Body of pancreas (tissue), 4 donors: ENCODE data around the gene ARHGEF37. TPM values are rescaled to one million over a fixed set of nuclear protein-coding genes. Genes with fewer than 3 reads are reported as not detected.

ENCODE experiments used
- ATAC-seq: fragments of 150-250 bp; one replicate; pipeline ENCODE4 v1.9.1; 2016
- DNase-seq, 4 donors: peaks; one replicate each; pipeline ENCODE4 v3.0.0-alpha.2; 2019
- H3K27ac ChIP-seq, 4 donors: fragments of 200-600 bp; sonication (generic); 1 replicate in 3 of 4; 2 replicates in 1 of 4; pipeline versions ENCODE4 v1.5.1 to v1.6.1; 2016 to 2019; ENCODE audit warnings: mild to moderate bottlenecking in 1 of 4, mixed read lengths in 1 of 4, moderate library complexity in 1 of 4
- H3K27me3 ChIP-seq, 2 donors: fragments of 200-600 bp; sonication (generic); one replicate each; pipeline ENCODE4 v1.6.0; 2016; ENCODE audit warnings: mild to moderate bottlenecking in 1 of 2
- H3K36me3 ChIP-seq, 2 donors: fragments of 200-600 bp; sonication (generic); replicated peaks in 1 of 2; 2 replicates each; pipeline ENCODE4 v1.5.1; 2016; ENCODE audit warnings: low read depth in 2 of 2; ENCODE audit not compliant: insufficient read depth in 1 of 2
- H3K4me1 ChIP-seq: fragments of 200-600 bp; sonication (generic); one replicate; pipeline ENCODE4 v1.6.0; 2016
- H3K4me3 ChIP-seq, 2 donors: fragments of 200-600 bp; sonication (generic); 1 replicate in 1 of 2; 2 replicates in 1 of 2; pipeline ENCODE4 v1.5.1; 2016 to 2019
- H3K9me3 ChIP-seq, 3 donors: fragments of 200-600 bp; sonication (generic); 1 replicate in 2 of 3; 2 replicates in 1 of 3; pipeline ENCODE4 v1.5.1; 2016
- POLR2A ChIP-seq, 3 donors: fragments of 450-650 bp; IDR thresholded peaks; one replicate each; pipeline ENCODE4 v1.6.1; 2016; ENCODE audit warnings: antibody characterized with exemption in 3 of 3, mild to moderate bottlenecking in 2 of 3
- WGBS, 2 donors: methylation state at CpG; one replicate each; pipeline ENCODE4 v1.1.5; 2017; 5-methylcytosine and 5-hydroxymethylcytosine counted together
- intact Hi-C: fragments of 100-400 bp; cut with DNase I; formaldehyde crosslinking; loops from one replicate; pipeline ENCODE4 v1.15.1; 2023
- total RNA-seq, 2 donors: library from RNA; depleted of rRNA; stranded (reverse); fragments of >200 nt; gene quantifications; one replicate each; pipeline ENCODE4 v1.1.0, GENCODE V29; 2016
- TF ChIP-seq, protein P1 (sequence below), 7 experiments: fragments of 450-650 bp in 4 of 7; fragments of 200-600 bp in 3 of 7; sonication (generic) in 3 of 7; IDR thresholded peaks; one replicate each; pipeline ENCODE4 v1.5.1; 2016 to 2019; ENCODE audit warnings: antibody characterized with exemption in 7 of 7

ARHGEF37 gene
- total RNA-seq, 2 donors from 2014 or later = 5.9 to 14.0 TPM

GRCh38 chr5:149604321-149604720 is 23.0 kb downstream of the ARHGEF37 start:
- Histone ChIP-seq H3K9me3 (no peaks in the 10 kb centered on the region), H3K4me1 (peaks cover 11% of the 10 kb centered on the region), H3K4me3 (no peak overlapping the region), H3K27me3 (no peaks in the 10 kb centered on the region), H3K36me3 (peaks cover 11 to 19% of the 10 kb centered on the region in 2 donors), H3K27ac (no peak overlapping the region)
- 95 to 100% methylated on average over 1 of the region's 1 CpG for WGBS, 2 donors
- DNase-seq (no peak), ATAC-seq (no peak)
- TF ChIP-seq, protein P1, sequence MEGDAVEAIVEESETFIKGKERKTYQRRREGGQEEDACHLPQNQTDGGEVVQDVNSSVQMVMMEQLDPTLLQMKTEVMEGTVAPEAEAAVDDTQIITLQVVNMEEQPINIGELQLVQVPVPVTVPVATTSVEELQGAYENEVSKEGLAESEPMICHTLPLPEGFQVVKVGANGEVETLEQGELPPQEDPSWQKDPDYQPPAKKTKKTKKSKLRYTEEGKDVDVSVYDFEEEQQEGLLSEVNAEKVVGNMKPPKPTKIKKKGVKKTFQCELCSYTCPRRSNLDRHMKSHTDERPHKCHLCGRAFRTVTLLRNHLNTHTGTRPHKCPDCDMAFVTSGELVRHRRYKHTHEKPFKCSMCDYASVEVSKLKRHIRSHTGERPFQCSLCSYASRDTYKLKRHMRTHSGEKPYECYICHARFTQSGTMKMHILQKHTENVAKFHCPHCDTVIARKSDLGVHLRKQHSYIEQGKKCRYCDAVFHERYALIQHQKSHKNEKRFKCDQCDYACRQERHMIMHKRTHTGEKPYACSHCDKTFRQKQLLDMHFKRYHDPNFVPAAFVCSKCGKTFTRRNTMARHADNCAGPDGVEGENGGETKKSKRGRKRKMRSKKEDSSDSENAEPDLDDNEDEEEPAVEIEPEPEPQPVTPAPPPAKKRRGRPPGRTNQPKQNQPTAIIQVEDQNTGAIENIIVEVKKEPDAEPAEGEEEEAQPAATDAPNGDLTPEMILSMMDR (IDR thresholded peaks at IDR 0.05) = no peak
- no peak for TF ChIP-seq POLR2A (IDR thresholded peaks at IDR 0.05)
- intact Hi-C loops = no loop called here

GRCh38 chr5:149605354-149605997 is 24.2 kb downstream of the ARHGEF37 start:
- Histone ChIP-seq H3K36me3 (peaks cover 11 to 21% of the 10 kb centered on the region in 2 donors), H3K4me3 (no peak overlapping the region), H3K27me3 (no peaks in the 10 kb centered on the region), H3K27ac (no peak overlapping the region), H3K4me1 (peaks cover 11% of the 10 kb centered on the region), H3K9me3 (no peaks in the 10 kb centered on the region)
- WGBS, 2 donors = 84% methylated on average over 5 of the region's 5 CpGs
- ATAC-seq (no peak), DNase-seq (no peak)
- intact Hi-C loops = no loop called here
- TF ChIP-seq POLR2A (IDR thresholded peaks at IDR 0.05) = no peak
- TF ChIP-seq, protein P1 (IDR thresholded peaks at IDR 0.05) = no peak

- ATAC-seq = no peak
- Histone ChIP-seq H3K36me3 (peaks cover 10 to 17% of the 10 kb centered on the region in 2 donors), H3K4me3 (no peak overlapping the region), H3K9me3 (no peaks in the 10 kb centered on the region), H3K4me1 (peaks cover 11% of the 10 kb centered on the region), H3K27me3 (no peaks in the 10 kb centered on the region), H3K27ac (no peak overlapping the region)
- WGBS, 2 donors = 79 to 87% methylated on average over 11 of the region's 11 CpGs
- intact Hi-C loops = no loop called here
- TF ChIP-seq POLR2A (IDR thresholded peaks at IDR 0.05) = no peak
- DNase-seq = no peak
These were observed 24.9 kb downstream of the ARHGEF37 start for GRCh38 chr5:149605998-149606724.

- no peak for ATAC-seq
- DNase-seq = no peak
- H3K4me3 ChIP-seq = no peak overlapping the region
- intact Hi-C loops = no loop called here
- TF ChIP-seq, protein P1 (IDR thresholded peaks at IDR 0.05) = no peak
- TF ChIP-seq POLR2A (IDR thresholded peaks at IDR 0.05) = no peak
- no peak overlapping the region for H3K27ac ChIP-seq
- H3K4me1 ChIP-seq = no peaks in the 10 kb centered on the region
- H3K36me3 ChIP-seq = peaks cover 4 to 10% of the 10 kb centered on the region in 2 donors
- WGBS, 2 donors = 89 to 95% methylated on average over 4 of the region's 4 CpGs
- H3K9me3 ChIP-seq = no peaks in the 10 kb centered on the region
- H3K27me3 ChIP-seq = no peaks in the 10 kb centered on the region
These were observed 27.7 kb downstream of the ARHGEF37 start for GRCh38 chr5:149608936-149609545.

GRCh38 chr5:149609640-149610219 is 28.4 kb downstream of the ARHGEF37 start:
- no peak for DNase-seq
- Histone ChIP-seq H3K4me3 (no peak overlapping the region), H3K36me3 (peaks cover 4 to 10% of the 10 kb centered on the region in 2 donors), H3K9me3 (no peaks in the 10 kb centered on the region), H3K27me3 (no peaks in the 10 kb centered on the region), H3K27ac (no peak overlapping the region), H3K4me1 (no peaks in the 10 kb centered on the region)
- no peak for ATAC-seq
- intact Hi-C loops = no loop called here
- TF ChIP-seq, protein P1 (IDR thresholded peaks at IDR 0.05) = no peak
- TF ChIP-seq POLR2A (IDR thresholded peaks at IDR 0.05) = no peak
- WGBS, 2 donors = 91 to 92% methylated on average over 14 of the region's 14 CpGs
